GM12878 (cell line): ENCODE data around the gene RNU6-9. TPM values are rescaled to one million over a fixed set of nuclear protein-coding genes. Genes with fewer than 3 reads are reported as not detected.
A peak's percentile ranks its signal among the peaks of the same experiment; 100 is the strongest.
"Not testable (repeated sequence)": the region's sequence is repeated elsewhere in the genome, so short reads cannot be mapped to it uniquely, and the experiment has no call there.

Experiments
- ATAC-seq: fragments of 200-7000 bp; cut with Tn5 transposase; 3 replicates; pipeline ENCODE4 v1.9.1; 2020; ENCODE audit warnings: mild to moderate bottlenecking, moderate library complexity
- BruUV-seq: library from RNA; stranded (reverse); fragments of 400-500 nt; replicated peaks from 2 replicates; lab custom pipeline; 2021; lab: Mats Ljungman, UMichigan
- CTCF ChIA-PET: fragments of 300-600 bp; sonication (Branson Sonifier 250); formaldehyde crosslinking; extraction: SDS; loops from one replicate; lab custom pipeline; 2021; ENCODE audit warnings: inconsistent platforms; lab: Yijun Ruan, JAX
- POLR2A ChIA-PET: fragments of 350-600 bp; formaldehyde crosslinking; extraction: SDS; loops from one replicate; lab custom pipeline; 2021; ENCODE audit warnings: inconsistent platforms; lab: Charles Lee
- RAD21 ChIA-PET: fragments of 300-600 bp; sonication (Branson Sonifier 250); formaldehyde crosslinking; loops from one replicate; lab custom pipeline; 2023; ENCODE audit warnings: antibody characterized with exemption; ENCODE audit not compliant: unreplicated experiment; lab: Charles Lee
- SMC1A ChIA-PET: fragments of 300-600 bp; sonication (Branson Sonifier 250); formaldehyde crosslinking; loops from one replicate; lab custom pipeline; 2023; ENCODE audit not compliant: unreplicated experiment, uncharacterized antibody; lab: Charles Lee
- DNase-seq: peaks from one replicate; pipeline ENCODE4 v3.0.0-alpha.2; 2011; ENCODE audit warnings: low read depth, low spot score
- FAIRE-seq: peaks from 3 replicates; lab custom pipeline; 2011; peaks lifted over from hg19 to GRCh38; lab: Jason Lieb, UNC
- H2AFZ ChIP-seq: 2 replicates; pipeline ENCODE4 v1.6.0; 2011; ENCODE audit warnings: low read depth, low read length, control low read depth; ENCODE audit not compliant: control insufficient read depth
- H3K27ac ChIP-seq: 2 replicates; pipeline ENCODE4 v1.5.1; 2011; ENCODE audit warnings: control low read depth; ENCODE audit not compliant: control insufficient read depth, insufficient read depth
- H3K27me3 ChIP-seq, 2 experiments: replicated peaks in 1 of 2; 2 replicates each; pipeline versions ENCODE4 v1.6.0 to v1.6.1; 2011; ENCODE audit warnings: low read length in 1 of 2; ENCODE audit not compliant: control insufficient read depth in 2 of 2, insufficient read depth in 2 of 2
- H3K36me3 ChIP-seq, 2 experiments: 2 replicates each; pipeline ENCODE4 v1.5.1; 2011; ENCODE audit warnings: low read length in 1 of 2; ENCODE audit not compliant: control insufficient read depth in 2 of 2, insufficient read depth in 2 of 2
- H3K4me1 ChIP-seq: 2 replicates; pipeline ENCODE4 v1.6.1; 2011; ENCODE audit warnings: mild to moderate bottlenecking, low read length, moderate library complexity, mixed read lengths; ENCODE audit not compliant: control insufficient read depth, insufficient read depth
- H3K4me2 ChIP-seq: 2 replicates; pipeline ENCODE4 v1.6.0; 2011; ENCODE audit warnings: control low read depth; ENCODE audit not compliant: control insufficient read depth, insufficient read depth
- H3K4me3 ChIP-seq: fragments of 200-600 bp; sonication (generic); 2 replicates; pipeline ENCODE4 v1.5.1; 2016
- H3K79me2 ChIP-seq: 2 replicates; pipeline ENCODE4 v1.6.0; 2011; ENCODE audit warnings: low read length; ENCODE audit not compliant: control insufficient read depth, insufficient read depth
- H3K9ac ChIP-seq: 2 replicates; pipeline ENCODE4 v1.8.0; 2011; ENCODE audit warnings: low read length, control low read depth, mixed read lengths; ENCODE audit not compliant: control insufficient read depth, insufficient read depth
- H3K9me3 ChIP-seq: replicated peaks from 3 replicates; pipeline ENCODE4 v1.5.1; 2011; ENCODE audit warnings: mild to moderate bottlenecking, low read length; ENCODE audit not compliant: control insufficient read depth, insufficient read depth
- H4K20me1 ChIP-seq: 2 replicates; pipeline ENCODE4 v1.6.0; 2011; ENCODE audit not compliant: control insufficient read depth, insufficient read depth
- ELK1 ChIP-seq: IDR thresholded peaks from 2 replicates; pipeline ENCODE4 v1.6.1; 2012; ENCODE audit warnings: low read depth, low read length, improper control_type of control experiment
- IKZF1 ChIP-seq: fragments of 450-650 bp; conservative IDR thresholded peaks from 2 replicates; pipeline ENCODE4 v1.6.1; 2017; ENCODE audit warnings: antibody characterized with exemption, mild to moderate bottlenecking
- WGBS: methylation state at CpG from one replicate; pipeline ENCODE4 v1.1.6; 2016; ENCODE audit warnings: low lambda C conversion rate; ENCODE audit not compliant: insufficient replicate concordance, insufficient coverage; ENCODE audit errors: missing lambda C conversion rate; 5-methylcytosine and 5-hydroxymethylcytosine counted together
- in situ Hi-C: fragments of 300-500 bp; cut with MboI; formaldehyde crosslinking; loops from 9 replicates; pipeline ENCODE4 v1.14.3; 2018; ENCODE audit warnings: mixed read lengths
- intact Hi-C: fragments of 100-400 bp; cut with micrococcal nuclease; formaldehyde crosslinking; loops from one replicate; pipeline ENCODE4 v1.14.2; 2022; ENCODE audit not compliant: unreplicated experiment
- polyA plus RNA-seq, 11 experiments: library from polyadenylated mRNA; depleted of rRNA in 4 of 11; unstranded in 6 of 11; stranded (reverse) in 5 of 11; fragments of >200 nt; fragmentation: Nextera tagmentation in 4 of 11; fragmentation: Illumina TruSeq in 1 of 11; extraction: Ambion mirVana in 4 of 11; extraction: Trizol in 1 of 11; gene quantifications; 1 replicate in 1 of 11; 2 replicates in 10 of 11; pipeline versions ENCODE4 v1.2.1 to v1.2.3, GENCODE V29; 2011 to 2016; ENCODE audit warnings: inconsistent platforms in 2 of 11, missing spikeins in 2 of 11, low read depth in 1 of 11
- total RNA-seq, 4 experiments: library from RNA; depleted of rRNA in 3 of 4; stranded (reverse); fragments of >200 nt in 3 of 4; fragmentation: Illumina TruSeq in 1 of 4; extraction: Trizol in 1 of 4; gene quantifications; 2 replicates each; pipeline versions ENCODE4 v1.2.1 to v1.2.3, GENCODE V29; 2013 to 2021
- TF ChIP-seq, protein P1 (sequence below): fragments of 450-650 bp; IDR thresholded peaks from 2 replicates; pipeline ENCODE4 v1.6.1; 2017; ENCODE audit warnings: borderline replicate concordance

Gene RNU6-9
- total and polyA plus RNA-seq, 10 of the 15 experiments (the other 5 are each of a cell fraction or from before 2014, with no cell fraction given) = not detected

GRCh38 chr19:849195-849594 lies 44.1 kb upstream of the RNU6-9 start:
- SMC1A ChIA-PET = interaction anchor here (0.8 kb wide), 1 partner anchor 25 kb away, joined by 3 read pairs; no protein-coding TSS in a partner anchor
- BruUV-seq, H3K27me3 ChIP-seq, H4K20me1 ChIP-seq, H3K4me1 ChIP-seq, in situ Hi-C loops, H3K79me2 ChIP-seq, FAIRE-seq, DNase-seq, H3K9ac ChIP-seq, POLR2A ChIA-PET, H2AFZ ChIP-seq, H3K27ac ChIP-seq, H3K9me3 ChIP-seq, H3K36me3 ChIP-seq, H3K4me2 ChIP-seq, ATAC-seq, intact Hi-C loops, H3K4me3 ChIP-seq: not testable (repeated sequence)
- RAD21 ChIA-PET = interaction anchor here (0.6 to 1.5 kb wide), 2 partner anchors 14 to 66 kb away, joined by 3 to 5 read pairs; no protein-coding TSS in a partner anchor
- 34% methylated on average over 8 of the region's 8 CpGs for WGBS
- CTCF ChIA-PET = interaction anchor here (0.8 to 1.0 kb wide), 2 partner anchors 9 to 14 kb away, joined by 3 to 5 read pairs; no protein-coding TSS in a partner anchor

DNA sequence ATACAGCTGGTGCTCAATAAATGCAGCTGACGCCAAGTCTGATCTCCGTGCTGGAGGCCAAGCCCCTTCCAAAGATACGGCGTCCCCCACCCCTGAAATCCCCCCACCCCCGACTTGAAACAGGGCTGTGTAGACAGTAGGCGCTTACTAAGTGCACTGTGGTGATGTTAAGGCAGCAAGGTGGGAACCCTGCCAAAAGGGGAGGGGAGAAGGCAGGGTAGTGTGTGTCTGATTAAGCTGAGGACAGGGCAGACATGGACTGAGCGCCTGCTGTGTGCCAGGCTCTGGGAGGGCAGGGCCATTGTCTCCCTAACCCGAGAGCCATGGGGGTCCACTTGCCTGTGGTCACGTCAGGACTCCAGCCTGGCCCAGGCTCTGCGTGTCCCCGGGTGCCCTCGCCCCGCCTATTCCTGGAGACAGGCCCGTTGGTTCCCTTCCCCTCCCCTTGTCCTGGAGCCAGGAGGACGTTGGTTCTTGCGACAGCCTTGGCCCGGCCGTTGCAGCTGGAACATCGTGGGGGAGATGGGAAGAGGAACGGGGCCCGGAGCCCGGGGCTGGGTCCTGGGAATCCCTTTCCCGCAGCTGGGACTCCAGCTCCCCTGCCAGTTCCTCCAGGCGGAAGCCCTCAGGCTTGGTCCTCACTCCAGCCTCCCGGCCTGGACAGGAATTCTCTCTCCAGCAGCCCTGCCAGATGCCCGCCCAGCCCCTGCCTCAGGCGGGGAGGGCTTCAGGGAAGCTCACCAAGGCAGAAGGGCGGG lies 42.9 kb upstream of the RNU6-9 start:
- ATAC-seq = no peak
- DNase-seq = no peak
- Histone ChIP-seq H3K9ac (no peak overlapping the region), H3K4me2 (no peak overlapping the region), H3K9me3 (no peaks in the 10 kb centered on the region; the same call in 2 of the 3 replicates), H3K79me2 (no peaks in the 10 kb centered on the region), H3K36me3 (no peaks in the 10 kb centered on the region), H4K20me1 (no peaks in the 10 kb centered on the region), H3K27ac (no peak overlapping the region), H3K4me3 (no peak overlapping the region), H3K4me1 (no peaks in the 10 kb centered on the region), H2AFZ (no peak overlapping the region), H3K27me3 (no peaks in the 10 kb centered on the region)
- WGBS = 18% methylated on average over 27 of the region's 28 CpGs
- ChIA-PET RAD21 (no interaction called here), SMC1A (no interaction called here), CTCF (interaction anchor here (0.9 kb wide), 1 partner anchor 13 kb away, joined by 4 read pairs; no protein-coding TSS in a partner anchor), POLR2A (interaction anchor here (1.1 kb wide), 1 partner anchor 43 kb away, joined by 3 read pairs; the partner anchor contains the start of gene RNU6-9)
- no TSS peak for BruUV-seq
- in situ Hi-C loops (no loop called here), intact Hi-C loops (no loop called here)
- FAIRE-seq = no peak
- TF ChIP-seq ELK1 (no peak), IKZF1 (0 out of 2 replicates have a peak, but pooled peaks have one; percentile 17)
- TF ChIP-seq, protein P1, sequence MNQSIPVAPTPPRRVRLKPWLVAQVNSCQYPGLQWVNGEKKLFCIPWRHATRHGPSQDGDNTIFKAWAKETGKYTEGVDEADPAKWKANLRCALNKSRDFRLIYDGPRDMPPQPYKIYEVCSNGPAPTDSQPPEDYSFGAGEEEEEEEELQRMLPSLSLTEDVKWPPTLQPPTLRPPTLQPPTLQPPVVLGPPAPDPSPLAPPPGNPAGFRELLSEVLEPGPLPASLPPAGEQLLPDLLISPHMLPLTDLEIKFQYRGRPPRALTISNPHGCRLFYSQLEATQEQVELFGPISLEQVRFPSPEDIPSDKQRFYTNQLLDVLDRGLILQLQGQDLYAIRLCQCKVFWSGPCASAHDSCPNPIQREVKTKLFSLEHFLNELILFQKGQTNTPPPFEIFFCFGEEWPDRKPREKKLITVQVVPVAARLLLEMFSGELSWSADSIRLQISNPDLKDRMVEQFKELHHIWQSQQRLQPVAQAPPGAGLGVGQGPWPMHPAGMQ = no peak
